GM21381 (cell line): ENCODE data around the gene RABL6.
"Not testable (repeated sequence)": the region's sequence is repeated elsewhere in the genome, so short reads cannot be mapped to it uniquely, and the experiment has no call there.

Source experiments
- ATAC-seq: cut with Tn5 transposase; IDR thresholded peaks from one replicate; pipeline ENCODE4 v1.9.1; 2021; ENCODE audit warnings: mild to moderate bottlenecking, moderate library complexity; ENCODE audit not compliant: unreplicated experiment

The RABL6 gene

GRCh38 chr9:136856079-136856476, 48.3 kb downstream of the RABL6 start:
- no peak for ATAC-seq

GRCh38 chr9:136856541-136857141, 48.9 kb downstream of the RABL6 start:
- ATAC-seq = no peak

- ATAC-seq = no peak
Measured at GRCh38 chr9:136857166-136857565, 49.4 kb downstream of the RABL6 start.

- no peak for ATAC-seq
Measured at GRCh38 chr9:136857581-136858412, 50.0 kb downstream of the RABL6 start.

- no peak for ATAC-seq
Measured at GRCh38 chr9:136858452-136858843, 50.7 kb downstream of the RABL6 start.

DNA sequence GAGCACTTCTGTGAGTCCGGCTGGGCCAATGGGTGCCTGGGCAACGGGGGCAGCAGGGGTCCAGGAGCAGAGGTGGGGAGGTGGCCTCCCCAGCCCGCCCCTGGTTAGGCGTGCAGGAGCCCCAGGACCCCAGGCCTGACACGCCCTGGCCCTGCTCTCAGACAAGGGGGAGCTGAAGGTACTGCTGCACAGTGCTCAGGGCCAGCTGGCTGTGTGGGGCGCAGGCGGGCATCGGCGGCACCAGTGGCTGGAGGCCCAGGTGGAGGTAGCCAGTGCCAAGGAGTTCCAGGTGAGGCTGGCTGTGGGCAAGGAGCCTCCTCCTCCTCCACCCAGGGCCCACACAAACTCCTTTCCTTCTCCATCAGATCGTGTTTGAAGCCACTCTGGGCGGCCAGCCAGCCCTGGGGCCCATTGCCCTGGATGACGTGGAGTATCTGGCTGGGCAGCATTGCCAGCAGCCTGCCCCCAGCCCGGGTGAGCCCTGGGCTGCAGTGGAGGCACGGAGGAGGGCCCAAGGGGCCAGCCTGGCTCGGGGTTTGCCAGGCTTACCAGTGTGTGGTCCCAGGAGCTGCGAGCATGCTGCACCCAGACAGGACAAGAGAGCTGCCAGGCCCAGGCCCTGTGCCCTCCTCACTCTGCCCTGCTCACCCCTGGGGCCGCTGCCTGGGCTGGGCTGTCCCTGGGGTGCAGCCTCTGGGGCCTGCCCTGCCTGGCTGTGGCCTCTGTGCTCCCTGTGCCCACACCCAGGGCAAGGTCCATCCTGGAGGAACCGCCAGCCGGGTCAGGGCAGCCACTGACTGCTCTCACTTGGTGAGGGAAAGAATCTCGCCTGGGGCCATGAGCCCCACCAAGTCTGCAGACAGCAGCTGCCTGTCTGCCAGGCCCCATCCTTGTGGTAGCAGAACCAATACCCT, 51.4 kb downstream of the RABL6 start:
- no peak for ATAC-seq

- ATAC-seq = no peak
Measured at GRCh38 chr9:136860529-136860928, 52.8 kb downstream of the RABL6 start.

DNA sequence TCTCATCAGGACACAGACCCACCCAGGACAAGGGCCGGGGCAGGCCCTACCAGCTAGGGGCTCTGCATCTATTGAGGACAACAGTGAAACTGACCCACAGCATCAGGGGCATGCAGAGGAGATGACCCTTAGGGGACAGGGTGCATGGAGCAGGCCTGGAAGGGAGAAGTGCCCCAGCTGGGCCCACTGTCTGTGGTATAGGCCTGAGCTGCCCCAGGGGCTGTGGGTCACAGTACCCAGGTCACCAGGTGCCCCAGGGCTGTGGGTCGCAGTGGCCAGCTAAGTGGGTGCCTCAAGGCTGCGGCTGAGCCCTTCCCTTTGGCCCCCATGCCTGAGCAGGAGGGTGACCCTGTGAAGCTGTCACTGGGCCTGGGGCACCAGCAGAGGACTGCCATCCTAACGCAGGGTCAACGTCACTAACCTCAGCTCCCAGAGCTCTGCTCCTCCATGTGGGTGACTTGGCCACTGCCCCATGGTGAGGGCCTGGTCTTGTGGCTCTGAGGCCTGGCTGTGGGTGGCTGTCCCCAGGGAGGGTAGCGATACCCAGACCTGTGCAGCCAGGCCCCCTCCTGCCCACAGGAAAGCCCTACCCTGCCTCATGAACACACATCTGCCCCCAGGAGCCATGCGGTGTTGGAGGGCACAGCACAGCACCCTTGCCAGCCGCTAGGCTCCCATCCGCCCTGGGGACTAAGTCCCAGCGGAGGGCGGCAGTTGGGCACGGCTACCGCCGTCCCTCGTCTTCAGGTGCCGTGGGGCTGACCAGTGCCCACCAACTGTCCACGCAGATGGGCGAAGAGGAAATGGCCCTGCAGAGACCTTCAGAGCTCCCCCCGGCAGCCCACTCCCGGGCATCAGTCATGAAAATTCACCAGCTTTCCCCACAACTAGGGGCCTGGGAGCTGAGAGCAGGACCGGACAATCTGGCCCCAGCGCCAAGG, 53.5 kb downstream of the RABL6 start:
- no peak for ATAC-seq

GRCh38 chr9:136861874-136862457, 54.2 kb downstream of the RABL6 start:
- ATAC-seq = no peak

DNA sequence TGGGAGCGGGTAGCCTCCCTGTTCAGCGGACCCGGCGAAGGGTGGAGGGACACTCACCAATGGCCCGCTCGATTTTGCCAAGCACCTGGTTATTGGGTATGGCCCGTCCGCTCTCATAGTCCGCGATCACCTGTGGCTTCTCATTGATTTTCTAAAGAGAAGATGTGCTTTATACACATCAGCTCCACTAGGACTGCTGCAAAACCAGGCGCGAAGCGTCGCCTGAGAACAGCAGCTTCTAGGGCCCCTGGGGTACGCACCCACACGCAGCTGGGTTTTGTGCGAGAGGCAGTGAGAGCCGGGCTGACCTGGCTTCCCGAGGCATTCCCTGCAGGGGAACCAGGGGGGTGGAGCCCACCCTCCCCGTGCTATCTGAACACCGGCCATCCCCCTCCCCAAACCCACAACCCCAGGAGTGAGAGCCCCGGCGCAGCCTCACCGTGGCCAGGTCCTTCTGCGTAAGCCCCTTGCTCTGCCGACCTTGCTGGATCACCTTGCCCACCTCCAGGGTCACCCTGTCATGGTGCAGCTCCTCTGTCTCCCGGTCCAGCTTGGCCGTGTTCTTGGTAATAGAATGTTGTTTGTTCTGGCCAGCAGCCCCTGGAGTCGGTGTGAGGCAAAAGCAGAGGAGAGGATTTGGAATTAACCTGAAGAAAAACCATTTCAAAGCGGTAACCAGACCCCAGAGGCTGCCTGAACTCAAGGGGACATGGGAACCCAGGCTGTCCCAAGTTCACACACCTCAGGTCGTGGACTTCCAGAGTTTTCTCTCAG, 55.3 kb downstream of the RABL6 start:
- no peak for ATAC-seq

- no peak for ATAC-seq
Measured at GRCh38 chr9:136863623-136864273, 56.0 kb downstream of the RABL6 start.

- ATAC-seq = no peak
Measured at GRCh38 chr9:136865041-136865767, 57.5 kb downstream of the RABL6 start.

DNA sequence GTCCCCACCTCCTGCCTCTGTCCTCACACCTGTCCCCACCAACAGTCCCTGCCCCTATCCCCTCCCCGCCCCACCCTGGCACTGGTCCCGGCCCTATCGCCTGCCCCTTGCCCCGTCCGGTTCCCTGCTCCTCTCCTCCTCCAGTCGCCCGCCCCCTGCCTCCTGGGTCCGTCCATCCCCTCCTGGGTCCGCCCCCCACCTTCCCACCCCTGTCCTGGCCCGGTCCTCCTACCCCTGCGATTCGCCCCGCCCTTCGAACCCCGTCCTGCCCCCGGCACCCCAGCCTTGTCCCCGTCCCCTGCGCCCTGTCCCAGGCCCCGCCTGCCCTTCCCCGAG, 58.0 kb downstream of the RABL6 start:
- ATAC-seq = no peak

- ATAC-seq = not testable (repeated sequence)
Measured at GRCh38 chr9:136866898-136867421, 59.2 kb downstream of the RABL6 start.

DNA sequence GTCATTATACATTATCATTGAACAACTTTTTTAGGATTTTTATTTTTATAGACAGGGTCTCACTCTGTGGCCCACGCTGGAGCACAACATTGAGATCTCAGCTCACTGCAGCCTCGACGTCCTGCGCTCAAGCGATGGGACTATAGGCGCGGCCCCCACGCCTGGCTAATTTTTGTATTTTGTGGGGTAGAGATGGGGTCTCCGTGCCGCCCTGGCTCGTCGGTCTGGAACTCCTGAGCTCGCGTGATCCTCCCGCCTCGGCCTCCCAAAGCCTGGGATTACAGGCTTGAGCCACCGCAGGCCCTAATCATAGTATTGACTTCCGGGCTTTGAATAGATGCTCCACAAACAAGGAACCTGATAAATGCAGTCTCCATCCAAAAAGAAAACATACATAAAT, 59.7 kb downstream of the RABL6 start:
- ATAC-seq = no peak

- ATAC-seq = no peak
Measured at GRCh38 chr9:136867917-136868316, 60.2 kb downstream of the RABL6 start.

- no peak for ATAC-seq
Measured at GRCh38 chr9:136868644-136869043, 60.9 kb downstream of the RABL6 start.

DNA sequence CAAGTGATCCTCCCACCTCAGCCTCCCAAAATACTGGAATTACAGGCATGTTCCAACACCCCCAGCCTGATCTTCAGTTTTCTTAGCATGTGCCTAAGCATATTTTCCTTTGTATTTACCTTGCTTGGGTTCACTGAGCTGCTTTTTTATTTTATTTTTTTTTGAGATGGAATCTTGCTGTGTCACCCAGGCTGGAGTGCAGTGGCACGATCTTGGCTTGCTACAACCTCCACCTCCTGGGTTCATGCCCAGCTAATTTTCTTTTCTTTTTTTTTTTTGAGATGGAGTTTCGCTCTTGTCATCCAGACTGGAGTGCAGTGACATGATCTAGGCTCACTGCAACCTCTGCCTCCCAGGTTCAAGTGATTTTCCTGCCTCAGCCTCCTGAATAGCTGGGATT, 61.9 kb downstream of the RABL6 start:
- not testable (repeated sequence) for ATAC-seq
